GM23248 (cell line): ENCODE data around the gene CBY3. TPM values are rescaled to one million over a fixed set of nuclear protein-coding genes. Genes with fewer than 3 reads are reported as not detected.

Experiments
- DNase-seq: peaks from one replicate; pipeline ENCODE4 v3.0.0-alpha.2; 2015
- H2AFZ ChIP-seq: fragments of 200-600 bp; sonication (generic); 2 replicates; pipeline ENCODE4 v1.6.1; 2016; ENCODE audit warnings: antibody characterized with exemption
- H3F3A ChIP-seq: fragments of 200-600 bp; sonication (generic); 2 replicates; pipeline ENCODE4 v1.6.1; 2016; ENCODE audit warnings: mild to moderate bottlenecking, antibody characterized with exemption, mixed run types; ENCODE audit not compliant: insufficient read depth
- H3K27ac ChIP-seq: fragments of 200-600 bp; sonication (generic); 2 replicates; pipeline ENCODE4 v1.5.1; 2016; ENCODE audit warnings: mild to moderate bottlenecking
- H3K27me3 ChIP-seq: fragments of 200-600 bp; sonication (generic); replicated peaks from 2 replicates; pipeline ENCODE4 v1.6.1; 2016; ENCODE audit warnings: mild to moderate bottlenecking; ENCODE audit not compliant: insufficient read depth
- H3K36me3 ChIP-seq: fragments of 200-600 bp; sonication (generic); 2 replicates; pipeline ENCODE4 v1.6.1; 2016; ENCODE audit warnings: low read depth, mild to moderate bottlenecking
- H3K4me1 ChIP-seq: fragments of 200-600 bp; sonication (generic); 2 replicates; pipeline ENCODE4 v1.6.1; 2016; ENCODE audit warnings: mild to moderate bottlenecking; ENCODE audit not compliant: insufficient read depth
- H3K4me2 ChIP-seq: fragments of 200-600 bp; sonication (generic); one replicate; pipeline ENCODE4 v1.6.1; 2016; ENCODE audit warnings: mild to moderate bottlenecking; ENCODE audit not compliant: unreplicated experiment
- H3K4me3 ChIP-seq: fragments of 200-600 bp; sonication (generic); 2 replicates; pipeline ENCODE4 v1.5.1; 2016; ENCODE audit warnings: mild to moderate bottlenecking
- H3K79me2 ChIP-seq: fragments of 200-600 bp; sonication (generic); 2 replicates; pipeline ENCODE4 v1.6.1; 2016; ENCODE audit warnings: mild to moderate bottlenecking; ENCODE audit not compliant: insufficient read depth
- H3K9ac ChIP-seq: fragments of 200-600 bp; sonication (generic); 2 replicates; pipeline ENCODE4 v1.6.1; 2016; ENCODE audit warnings: mild to moderate bottlenecking
- H3K9me2 ChIP-seq: fragments of 200-600 bp; sonication (generic); 2 replicates; pipeline ENCODE4 v1.6.1; 2016; ENCODE audit warnings: mixed run types, mild to moderate bottlenecking, moderate library complexity; ENCODE audit not compliant: insufficient read depth
- H3K9me3 ChIP-seq: fragments of 200-600 bp; sonication (generic); one replicate; pipeline ENCODE4 v1.6.1; 2017; ENCODE audit warnings: low read depth
- H4K20me1 ChIP-seq: fragments of 200-600 bp; sonication (generic); 2 replicates; pipeline ENCODE4 v1.6.0; 2016; ENCODE audit not compliant: insufficient read depth
- EZH2 ChIP-seq: fragments of 200-600 bp; sonication (generic); IDR thresholded peaks from 2 replicates; pipeline ENCODE4 v1.6.1; 2018; ENCODE audit warnings: antibody characterized with exemption, mild to moderate bottlenecking; ENCODE audit not compliant: insufficient read depth, poor library complexity, severe bottlenecking
- EZH2phosphoT487 ChIP-seq: fragments of 200-600 bp; sonication (generic); IDR thresholded peaks from 2 replicates; pipeline ENCODE4 v1.6.1; 2018; ENCODE audit warnings: antibody characterized with exemption, moderate library complexity, mild to moderate bottlenecking, low read depth; ENCODE audit not compliant: insufficient read depth
- WGBS, 2 experiments: methylation state at CpG; one replicate each; pipeline ENCODE4 v1.1.6; 2015 to 2017; ENCODE audit warnings: low lambda C conversion rate in 2 of 2, low coverage in 1 of 2; ENCODE audit errors: missing lambda C conversion rate in 2 of 2; 5-methylcytosine and 5-hydroxymethylcytosine counted together
- in situ Hi-C: fragments of 300-500 bp; cut with MboI; formaldehyde crosslinking; loops from 2 replicates; pipeline ENCODE4 v1.15.0; 2020
- polyA plus RNA-seq: library from polyadenylated mRNA; unstranded; fragments of >200 nt; fragmentation: Nextera tagmentation; extraction: Ambion mirVana; gene quantifications from 2 replicates; pipeline ENCODE4 v1.2.1, GENCODE V29; 2016
- total RNA-seq: library from RNA; depleted of rRNA; stranded (reverse); fragments of >200 nt; shearing (Covaris generic); gene quantifications from 2 replicates; pipeline ENCODE4 v1.2.3, GENCODE V29; 2014; rRNA removed

The CBY3 gene
- not detected in 2 replicates for total RNA-seq
- polyA plus RNA-seq: 0.43 and 0.60 TPM in 2 replicates

GRCh38 chr5:179680780-179681401 is at the start of gene CBY3:
TSS of gene CBY3 (minus strand) at chr5:179681034. CDS start at chr5:179680918, 116 bp downstream.
- Histone ChIP-seq H3K36me3 (no peaks in the 10 kb centered on the region), H3K9me2 (no peaks in the 10 kb centered on the region), H3K9me3 (no peaks in the 10 kb centered on the region), H3K27me3 (no peaks in the 10 kb centered on the region), H3K9ac (no peak within 1 kb of the TSS), H3K4me3 (no peak within 1 kb of the TSS), H3F3A (peaks cover 5% of the 10 kb centered on the region; the same call in 1 of the 2 replicates), H3K4me2 (no peak within 1 kb of the TSS), H4K20me1 (no peaks in the 10 kb centered on the region), H3K79me2 (peaks cover 21% of the 10 kb centered on the region), H3K4me1 (peaks cover 7% of the 10 kb centered on the region; the same call in 1 of the 2 replicates), H3K27ac (no peak within 1 kb of the TSS), H2AFZ (no peak within 1 kb of the TSS)
- WGBS, 2 experiments: 89 to 94% methylated on average over 5 of the region's 5 CpGs
- in situ Hi-C loops: no loop called here
- TF ChIP-seq EZH2 (no peak), EZH2phosphoT487 (no peak)
- peak; percentile 33 for DNase-seq

GRCh38 chr5:179730356-179730755 is 49.5 kb upstream of the CBY3 start:
- WGBS, 2 experiments: 88 to 94% methylated on average over 3 of the region's 3 CpGs
- no peaks in the 10 kb centered on the region for H3K27me3 ChIP-seq
- H3K9ac ChIP-seq: no peak overlapping the region
- H3K9me3 ChIP-seq: no peaks in the 10 kb centered on the region
- H4K20me1 ChIP-seq: peaks cover 4% of the 10 kb centered on the region; the same call in 1 of the 2 replicates
- no peaks in the 10 kb centered on the region for H3K9me2 ChIP-seq
- no peak overlapping the region for H3K4me3 ChIP-seq
- peaks cover 52% of the 10 kb centered on the region for H3K36me3 ChIP-seq
- H3K4me2 ChIP-seq: no peak overlapping the region
- H3K27ac ChIP-seq: peak overlapping the region; percentile 82; the same call in 1 of the 2 replicates
- H3F3A ChIP-seq: peaks cover 73% of the 10 kb centered on the region
- H3K79me2 ChIP-seq: peaks cover 38% of the 10 kb centered on the region
- no peak for DNase-seq
- in situ Hi-C loops: no loop called here
- no peak overlapping the region for H2AFZ ChIP-seq
- H3K4me1 ChIP-seq: peaks cover 14% of the 10 kb centered on the region
- no peak for TF ChIP-seq EZH2
- no peak for TF ChIP-seq EZH2phosphoT487

GRCh38 chr5:179729727-179730126 is 48.9 kb upstream of the CBY3 start:
- Histone ChIP-seq H3K4me1 (peaks cover 12% of the 10 kb centered on the region), H3F3A (peaks cover 73% of the 10 kb centered on the region), H2AFZ (no peak overlapping the region), H3K27ac (peak overlapping the region; percentile 82; the same call in 1 of the 2 replicates), H3K9ac (no peak overlapping the region), H3K36me3 (peaks cover 57% of the 10 kb centered on the region), H3K4me2 (no peak overlapping the region), H3K9me2 (no peaks in the 10 kb centered on the region), H3K27me3 (no peaks in the 10 kb centered on the region), H3K9me3 (no peaks in the 10 kb centered on the region), H3K4me3 (no peak overlapping the region), H3K79me2 (peaks cover 36% of the 10 kb centered on the region), H4K20me1 (peaks cover 4% of the 10 kb centered on the region; the same call in 1 of the 2 replicates)
- in situ Hi-C loops: no loop called here
- no peak for DNase-seq
- WGBS, 2 experiments: 81 to 83% methylated on average over 3 of the region's 3 CpGs
- TF ChIP-seq EZH2 (no peak), EZH2phosphoT487 (no peak)

- Histone ChIP-seq H3K79me2 (peaks cover 36% of the 10 kb centered on the region), H3K9me3 (no peaks in the 10 kb centered on the region), H3K27me3 (no peaks in the 10 kb centered on the region), H3K9me2 (no peaks in the 10 kb centered on the region), H3K4me2 (no peak overlapping the region), H3K36me3 (peaks cover 62% of the 10 kb centered on the region), H3K4me3 (no peak overlapping the region), H3K4me1 (peaks cover 12% of the 10 kb centered on the region), H3K27ac (no peak overlapping the region; the same call in 1 of the 2 replicates), H3F3A (peaks cover 73% of the 10 kb centered on the region), H2AFZ (no peak overlapping the region), H4K20me1 (peaks cover 4% of the 10 kb centered on the region; the same call in 1 of the 2 replicates), H3K9ac (no peak overlapping the region)
- WGBS, 2 experiments: 99 to 100% methylated on average over 4 of the region's 4 CpGs
- no peak for TF ChIP-seq EZH2phosphoT487
- TF ChIP-seq EZH2: no peak
- in situ Hi-C loops: no loop called here
- DNase-seq: no peak
These were observed 48.5 kb upstream of the CBY3 start for GRCh38 chr5:179729303-179729702.
